HEK293 (cell line): Measurements from ENCODE around the gene CCDC63.
A peak's percentile ranks its signal among the peaks of the same experiment; 100 is the strongest.

Experiments
- ATF2 ChIP-seq: fragments of 450-650 bp; formaldehyde crosslinking; IDR thresholded peaks from 2 replicates; pipeline ENCODE4 v1.5.1; 2016; ENCODE audit warnings: missing biosample characterization, missing genetic modification characterization, low read depth
- CTCF ChIP-seq: fragments of 450-650 bp; formaldehyde crosslinking; IDR thresholded peaks from 2 replicates; pipeline ENCODE4 v1.5.1; 2016; ENCODE audit warnings: missing biosample characterization, missing genetic modification characterization
- INSM2 ChIP-seq: fragments of 450-650 bp; formaldehyde crosslinking; IDR thresholded peaks from 2 replicates; pipeline ENCODE4 v1.5.1; 2016; ENCODE audit warnings: missing biosample characterization, missing genetic modification characterization
- KLF16 ChIP-seq: fragments of 450-650 bp; formaldehyde crosslinking; IDR thresholded peaks from 2 replicates; pipeline ENCODE4 v1.5.1; 2017; ENCODE audit warnings: missing biosample characterization, missing genetic modification characterization
- OSR2 ChIP-seq: fragments of 450-650 bp; formaldehyde crosslinking; IDR thresholded peaks from 2 replicates; pipeline ENCODE4 v1.5.1; 2016; ENCODE audit warnings: missing biosample characterization, missing genetic modification characterization
- TRIM28 ChIP-seq: IDR thresholded peaks from 2 replicates; pipeline ENCODE4 v1.6.1; 2011; ENCODE audit warnings: low read length, control low read depth, borderline replicate concordance
- ZBTB48 ChIP-seq: fragments of 450-650 bp; formaldehyde crosslinking; IDR thresholded peaks from 2 replicates; pipeline ENCODE4 v1.5.1; 2016; ENCODE audit warnings: missing biosample characterization, missing genetic modification characterization
- ZBTB49 ChIP-seq: fragments of 450-650 bp; formaldehyde crosslinking; IDR thresholded peaks from 2 replicates; pipeline ENCODE4 v1.5.1; 2016; ENCODE audit warnings: missing biosample characterization, missing genetic modification characterization, low read depth
- ZFHX2 ChIP-seq: fragments of 450-650 bp; formaldehyde crosslinking; conservative IDR thresholded peaks from 2 replicates; pipeline ENCODE4 v1.5.1; 2016; ENCODE audit warnings: missing biosample characterization, missing genetic modification characterization
- ZNF121 ChIP-seq: fragments of 450-650 bp; formaldehyde crosslinking; IDR thresholded peaks from 2 replicates; pipeline ENCODE4 v1.5.1; 2016; ENCODE audit warnings: missing biosample characterization, missing genetic modification characterization
- ZNF132 ChIP-seq: fragments of 450-650 bp; formaldehyde crosslinking; IDR thresholded peaks from 2 replicates; pipeline ENCODE4 v1.5.1; 2017; ENCODE audit warnings: missing biosample characterization, missing genetic modification characterization, borderline replicate concordance
- ZNF140 ChIP-seq: fragments of 450-650 bp; formaldehyde crosslinking; IDR thresholded peaks from 2 replicates; pipeline ENCODE4 v1.5.1; 2016; ENCODE audit warnings: missing biosample characterization, missing genetic modification characterization
- ZNF174 ChIP-seq: fragments of 450-650 bp; formaldehyde crosslinking; IDR thresholded peaks from 2 replicates; pipeline ENCODE4 v1.5.0; 2017; ENCODE audit warnings: missing biosample characterization, mild to moderate bottlenecking, missing genetic modification characterization
- ZNF18 ChIP-seq: fragments of 450-650 bp; formaldehyde crosslinking; IDR thresholded peaks from 2 replicates; pipeline ENCODE4 v1.5.1; 2016; ENCODE audit warnings: missing biosample characterization, missing genetic modification characterization
- ZNF202 ChIP-seq: fragments of 450-650 bp; formaldehyde crosslinking; IDR thresholded peaks from 2 replicates; pipeline ENCODE4 v1.5.1; 2016; ENCODE audit warnings: missing biosample characterization, missing genetic modification characterization, borderline replicate concordance
- ZNF214 ChIP-seq: fragments of 450-650 bp; formaldehyde crosslinking; IDR thresholded peaks from 2 replicates; pipeline ENCODE4 v1.5.1; 2017; ENCODE audit warnings: missing biosample characterization, mild to moderate bottlenecking, missing genetic modification characterization, borderline replicate concordance
- ZNF223 ChIP-seq: fragments of 450-650 bp; formaldehyde crosslinking; IDR thresholded peaks from 2 replicates; pipeline ENCODE4 v1.5.1; 2016; ENCODE audit warnings: missing biosample characterization, missing genetic modification characterization
- ZNF280C ChIP-seq: fragments of 450-650 bp; formaldehyde crosslinking; IDR thresholded peaks from 2 replicates; pipeline ENCODE4 v1.5.1; 2016; ENCODE audit warnings: missing biosample characterization, missing genetic modification characterization
- ZNF571 ChIP-seq: fragments of 450-650 bp; formaldehyde crosslinking; IDR thresholded peaks from 2 replicates; pipeline ENCODE4 v1.5.0; 2017; ENCODE audit warnings: missing biosample characterization, missing genetic modification characterization
- ZNF660 ChIP-seq: fragments of 450-650 bp; IDR thresholded peaks from 2 replicates; pipeline ENCODE4 v1.5.1; 2018; ENCODE audit warnings: missing biosample characterization, mild to moderate bottlenecking, missing genetic modification characterization
- ZNF664 ChIP-seq: fragments of 450-650 bp; formaldehyde crosslinking; IDR thresholded peaks from 2 replicates; pipeline ENCODE4 v1.5.1; 2016; ENCODE audit warnings: missing biosample characterization, missing genetic modification characterization
- ZNF677 ChIP-seq: fragments of 450-650 bp; IDR thresholded peaks from 2 replicates; pipeline ENCODE4 v1.5.0; 2018; ENCODE audit warnings: missing biosample characterization, mild to moderate bottlenecking, missing genetic modification characterization, moderate library complexity
- ZNF776 ChIP-seq: fragments of 450-650 bp; formaldehyde crosslinking; IDR thresholded peaks from 2 replicates; pipeline ENCODE4 v1.5.0; 2017; ENCODE audit warnings: missing biosample characterization, missing genetic modification characterization, borderline replicate concordance
- ZNF777 ChIP-seq: fragments of 450-650 bp; formaldehyde crosslinking; IDR thresholded peaks from 2 replicates; pipeline ENCODE4 v1.5.1; 2017; ENCODE audit warnings: missing biosample characterization, missing genetic modification characterization, borderline replicate concordance
- ZNF791 ChIP-seq: fragments of 450-650 bp; formaldehyde crosslinking; IDR thresholded peaks from 2 replicates; pipeline ENCODE4 v1.5.1; 2016; ENCODE audit warnings: missing biosample characterization, missing genetic modification characterization
- ZNF792 ChIP-seq: fragments of 450-650 bp; formaldehyde crosslinking; IDR thresholded peaks from 2 replicates; pipeline ENCODE4 v1.5.1; 2016; ENCODE audit warnings: missing biosample characterization, missing genetic modification characterization
- ZNF837 ChIP-seq: fragments of 450-650 bp; formaldehyde crosslinking; IDR thresholded peaks from 2 replicates; pipeline ENCODE4 v1.5.1; 2016; ENCODE audit warnings: missing biosample characterization, missing genetic modification characterization
- ZXDB ChIP-seq: fragments of 450-650 bp; formaldehyde crosslinking; IDR thresholded peaks from 2 replicates; pipeline ENCODE4 v1.5.1; 2016; ENCODE audit warnings: missing biosample characterization, missing genetic modification characterization

The CCDC63 gene

GRCh38 chr12:110893956-110894355, 47.2 kb downstream of the CCDC63 start (continued):
- TF ChIP-seq ZNF202 (tag by site-specific recombination), result no peak
- 0 out of 2 replicates have a peak, but pooled peaks have one; percentile 20 for TF ChIP-seq KLF16 (tag by site-specific recombination)
- TF ChIP-seq ZNF174 (tag by site-specific recombination), result no peak
- TF ChIP-seq ZNF776 (tag by site-specific recombination), result no peak
- no peak for TF ChIP-seq OSR2 (tag by site-specific recombination)
- TF ChIP-seq ZNF214 (tag by site-specific recombination), result no peak
- TF ChIP-seq ZNF571, result no peak
- TF ChIP-seq ZNF677, result no peak
- TF ChIP-seq INSM2 (tag by site-specific recombination), result no peak
- TF ChIP-seq ATF2, result 0 out of 2 replicates have a peak, but pooled peaks have one; percentile 36
- no peak for TF ChIP-seq ZNF132 (tag by site-specific recombination)
- TF ChIP-seq ZNF18 (tag by site-specific recombination), result no peak
- TF ChIP-seq ZNF664, result no peak
- TF ChIP-seq CTCF (tag by site-specific recombination), result no peak
- no peak for TF ChIP-seq ZBTB49 (tag by site-specific recombination)
- TF ChIP-seq ZNF837, result no peak
- peak; percentile 64; the same call in 1 of the 2 replicates for TF ChIP-seq TRIM28
- TF ChIP-seq ZNF777 (tag by site-specific recombination), result no peak
- TF ChIP-seq ZBTB48, result no peak
- TF ChIP-seq ZNF280C (tag by site-specific recombination), result no peak
- no peak for TF ChIP-seq ZNF792 (tag by site-specific recombination)
- TF ChIP-seq ZFHX2, result no peak
- TF ChIP-seq ZNF121 (tag by site-specific recombination), result peak; percentile 88
- no peak for TF ChIP-seq ZNF791 (tag by site-specific recombination)
- no peak for TF ChIP-seq ZNF140 (tag by site-specific recombination)
- TF ChIP-seq ZXDB, result no peak
- no peak for TF ChIP-seq ZNF223 (tag by site-specific recombination)
- no peak for TF ChIP-seq ZNF660
